CD4-positive, CD25-positive, alpha-beta regulatory T cell (primary cell): ENCODE measurements around the gene SMOC2. TPM values are rescaled to one million over a fixed set of nuclear protein-coding genes. Genes with fewer than 3 reads are reported as not detected.
A peak's percentile ranks its signal among the peaks of the same experiment; 100 is the strongest.

ENCODE experiments used
- ATAC-seq, 2 donors: fragments of 150-1000 bp; cut with Tn5 transposase; one replicate each; pipeline ENCODE4 v1.10.0; 2021; ENCODE audit warnings: low read depth in 2 of 2, moderate number of reproducible peaks in 2 of 2, moderate library complexity in 1 of 2
- DNase-seq, 3 donors: peaks; one replicate each; pipeline versions ENCODE4 v3.0.0 to v3.0.0-alpha.2; 2012 to 2022; ENCODE audit warnings: mixed read lengths in 1 of 3
- H3K27ac ChIP-seq: one replicate; pipeline ENCODE4 v1.7.0; 2013; ENCODE audit warnings: mild to moderate bottlenecking, low read length; ENCODE audit not compliant: insufficient read depth, poor library complexity, severe bottlenecking
- H3K27me3 ChIP-seq: one replicate; pipeline ENCODE4 v1.7.0; 2013; ENCODE audit warnings: low read length; ENCODE audit not compliant: control insufficient read depth, insufficient read depth
- H3K36me3 ChIP-seq: one replicate; pipeline ENCODE4 v1.7.0; 2013; ENCODE audit warnings: mild to moderate bottlenecking, low read length, moderate library complexity; ENCODE audit not compliant: control insufficient read depth, insufficient read depth
- H3K4me1 ChIP-seq: 2 replicates; pipeline ENCODE4 v1.7.0; 2013; ENCODE audit warnings: mild to moderate bottlenecking, low read length; ENCODE audit not compliant: insufficient read depth, control insufficient read depth, poor library complexity, severe bottlenecking
- H3K4me3 ChIP-seq: one replicate; pipeline ENCODE4 v1.7.0; 2013; ENCODE audit warnings: low read depth, mild to moderate bottlenecking, low read length, moderate library complexity
- H3K9me3 ChIP-seq, 2 experiments: 1 replicate in 1 of 2; 2 replicates in 1 of 2; pipeline ENCODE4 v1.7.0; 2013; ENCODE audit warnings: low read length in 2 of 2, mild to moderate bottlenecking in 1 of 2, moderate library complexity in 1 of 2; ENCODE audit not compliant: control insufficient read depth in 2 of 2
- H3K27ac Mint-ChIP-seq, 3 donors: one replicate each; pipeline ENCODE4 v1.8.0; 2020 to 2022; ENCODE audit warnings: mild to moderate bottlenecking in 3 of 3, mixed read lengths in 3 of 3, moderate library complexity in 2 of 3
- H3K27me3 Mint-ChIP-seq: one replicate; pipeline ENCODE4 v1.8.0; 2022; ENCODE audit warnings: mild to moderate bottlenecking, mixed read lengths
- H3K36me3 Mint-ChIP-seq: one replicate; pipeline ENCODE4 v1.8.0; 2020; ENCODE audit warnings: mixed read lengths
- H3K4me1 Mint-ChIP-seq, 4 donors: one replicate each; pipeline ENCODE4 v1.8.0; 2020 to 2022; ENCODE audit warnings: mixed read lengths in 4 of 4, mild to moderate bottlenecking in 1 of 4
- H3K4me3 Mint-ChIP-seq, 4 donors: one replicate each; pipeline ENCODE4 v1.8.0; 2020 to 2022; ENCODE audit warnings: mild to moderate bottlenecking in 4 of 4, mixed read lengths in 4 of 4, moderate library complexity in 3 of 4
- H3K9me3 Mint-ChIP-seq, 7 donors: one replicate each; pipeline ENCODE4 v1.8.0; 2020 to 2022; ENCODE audit warnings: mixed read lengths in 7 of 7, mild to moderate bottlenecking in 3 of 7, moderate library complexity in 2 of 7
- polyA plus RNA-seq, 4 donors: library from polyadenylated mRNA; unstranded; fragments of 300-500 nt; fragmentation: Illumina TruSeq; gene quantifications; one replicate each; pipeline ENCODE4 v1.2.3, GENCODE V29; 2021
- total RNA-seq: library from RNA; stranded (reverse); gene quantifications from one replicate; pipeline ENCODE4 v1.2.3, GENCODE V29; 2022

The SMOC2 gene
- total and polyA plus RNA-seq, 5 donors from 2014 or later, result not detected

DNA sequence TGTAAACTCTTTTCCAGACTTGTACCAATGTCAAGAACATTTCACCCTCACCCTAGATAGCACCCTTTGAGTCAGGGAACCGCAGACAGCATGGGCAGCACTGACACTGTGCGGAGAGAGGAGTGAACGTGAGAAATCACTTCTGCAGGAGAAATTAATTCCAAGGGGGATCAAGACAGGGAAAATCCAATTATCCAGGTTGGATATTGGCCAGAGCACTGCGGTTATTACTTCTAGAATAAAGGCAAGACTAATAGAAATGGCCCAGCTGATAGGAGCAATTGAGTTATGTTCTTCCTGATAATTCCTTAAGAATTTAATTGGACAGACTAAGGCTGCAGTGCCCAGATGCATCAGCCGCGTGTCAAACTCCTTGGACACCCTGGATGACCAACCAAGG, 179.6 kb downstream of the SMOC2 start:
- ATAC-seq (no peak), DNase-seq (no peak)
- H3K9me3 Mint-ChIP-seq, result peaks cover 0 to 6% (median 2%) of the 10 kb centered on the region in 7 donors
- peaks cover 0 to 19% (median 0%) of the 10 kb centered on the region in 4 donors for H3K4me1 Mint-ChIP-seq
- H3K27me3 ChIP-seq, result no peaks in the 10 kb centered on the region
- no peak overlapping the region for H3K4me3 ChIP-seq
- H3K4me1 ChIP-seq, result no peaks in the 10 kb centered on the region
- no peaks in the 10 kb centered on the region for H3K36me3 ChIP-seq
- H3K27ac ChIP-seq, result no peak overlapping the region
- H3K27ac Mint-ChIP-seq, result no peak overlapping the region
- H3K36me3 Mint-ChIP-seq, result no peaks in the 10 kb centered on the region
- H3K9me3 ChIP-seq, result peaks cover 0 to 3% of the 10 kb centered on the region in 2 experiments
- H3K4me3 Mint-ChIP-seq, result peak overlapping the region in 1 of 4 donors; percentile 21
- H3K27me3 Mint-ChIP-seq, result peaks cover 4% of the 10 kb centered on the region

GRCh38 chr6:168623736-168624135, 182.8 kb downstream of the SMOC2 start:
- Mint-ChIP-seq H3K36me3 (no peaks in the 10 kb centered on the region), H3K4me3 (no peak overlapping the region), H3K4me1 (peaks cover 0 to 15% (median 0%) of the 10 kb centered on the region in 4 donors), H3K9me3 (peaks cover 0 to 5% (median 2%) of the 10 kb centered on the region in 7 donors), H3K27me3 (peaks cover 4% of the 10 kb centered on the region), H3K27ac (no peak overlapping the region)
- Histone ChIP-seq H3K9me3 (peaks cover 0 to 3% of the 10 kb centered on the region in 2 experiments), H3K27me3 (no peaks in the 10 kb centered on the region), H3K4me3 (no peak overlapping the region), H3K36me3 (no peaks in the 10 kb centered on the region), H3K4me1 (no peaks in the 10 kb centered on the region), H3K27ac (no peak overlapping the region)
- no peak for ATAC-seq
- no peak for DNase-seq

DNA sequence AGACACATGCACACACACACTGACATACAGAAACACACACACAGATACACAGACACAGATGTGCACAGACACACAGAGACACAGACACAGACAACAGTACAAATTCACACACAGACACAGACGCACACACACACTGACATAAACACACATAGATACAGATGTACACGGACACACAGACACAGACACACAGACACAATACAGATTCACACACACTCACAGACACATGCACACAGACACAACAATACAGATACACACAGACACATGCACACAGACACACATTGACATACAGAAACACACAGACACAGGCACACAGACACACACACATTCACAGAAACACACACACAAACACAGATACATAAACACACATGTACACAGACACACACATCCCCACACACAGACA, 183.6 kb downstream of the SMOC2 start:
- DNase-seq (no peak), ATAC-seq (no peak)
- Histone ChIP-seq H3K4me1 (no peaks in the 10 kb centered on the region), H3K4me3 (no peak overlapping the region), H3K27ac (no peak overlapping the region), H3K36me3 (no peaks in the 10 kb centered on the region), H3K27me3 (no peaks in the 10 kb centered on the region), H3K9me3 (peaks cover 0 to 3% of the 10 kb centered on the region in 2 experiments)
- Mint-ChIP-seq H3K27me3 (peaks cover 4% of the 10 kb centered on the region), H3K9me3 (peaks cover 0 to 5% (median 2%) of the 10 kb centered on the region in 7 donors), H3K4me3 (no peak overlapping the region), H3K4me1 (peaks cover 0 to 10% (median 0%) of the 10 kb centered on the region in 4 donors), H3K27ac (no peak overlapping the region), H3K36me3 (no peaks in the 10 kb centered on the region)

DNA sequence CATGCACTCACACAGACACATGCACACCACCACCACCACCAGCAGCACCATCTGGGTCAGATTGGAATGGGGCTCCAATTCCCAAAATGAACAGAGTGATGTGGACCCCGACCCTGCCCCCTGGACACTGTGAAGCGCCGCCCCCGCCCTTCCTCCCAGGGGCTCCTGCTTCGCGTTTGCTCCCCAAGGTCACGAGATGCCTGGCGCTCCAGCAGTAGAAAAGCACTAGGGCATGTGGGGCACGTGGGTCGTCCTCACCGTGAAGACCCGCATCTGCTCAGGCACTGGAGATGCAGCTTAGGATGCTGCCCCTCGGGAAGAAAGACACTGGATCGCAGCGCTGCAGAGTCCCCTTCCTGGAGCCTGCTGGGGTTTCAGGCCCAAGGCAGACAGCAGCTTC, 184.0 kb downstream of the SMOC2 start:
- Mint-ChIP-seq H3K27ac (no peak overlapping the region), H3K9me3 (peaks cover 0 to 5% (median 2%) of the 10 kb centered on the region in 7 donors)
- no peak for ATAC-seq

GRCh38 chr6:168625602-168626001, 184.6 kb downstream of the SMOC2 start:
- no peak overlapping the region for H3K4me3 Mint-ChIP-seq
- DNase-seq, result no peak
- H3K9me3 Mint-ChIP-seq, result peaks cover 0 to 5% (median 0%) of the 10 kb centered on the region in 7 donors
- Histone ChIP-seq H3K9me3 (peaks cover 0 to 3% of the 10 kb centered on the region in 2 experiments), H3K4me3 (no peak overlapping the region), H3K36me3 (no peaks in the 10 kb centered on the region), H3K27ac (no peak overlapping the region), H3K4me1 (no peaks in the 10 kb centered on the region), H3K27me3 (no peaks in the 10 kb centered on the region)
- H3K4me1 Mint-ChIP-seq, result peaks cover 0 to 4% (median 0%) of the 10 kb centered on the region in 4 donors
- H3K27ac Mint-ChIP-seq, result no peak overlapping the region
- no peaks in the 10 kb centered on the region for H3K27me3 Mint-ChIP-seq
- H3K36me3 Mint-ChIP-seq, result no peaks in the 10 kb centered on the region
- no peak for ATAC-seq

More for the DNA sequence above, 184.0 kb downstream of the SMOC2 start:
- H3K27ac ChIP-seq, result no peak overlapping the region
- H3K27me3 ChIP-seq, result no peaks in the 10 kb centered on the region
- no peak overlapping the region for H3K4me3 ChIP-seq
- no peaks in the 10 kb centered on the region for H3K4me1 ChIP-seq
- peaks cover 2% of the 10 kb centered on the region for H3K27me3 Mint-ChIP-seq
- DNase-seq, result no peak
- H3K4me3 Mint-ChIP-seq, result no peak overlapping the region
- no peaks in the 10 kb centered on the region for H3K36me3 Mint-ChIP-seq
- H3K36me3 ChIP-seq, result no peaks in the 10 kb centered on the region
- peaks cover 0 to 3% of the 10 kb centered on the region in 2 experiments for H3K9me3 ChIP-seq
- peaks cover 0 to 6% (median 0%) of the 10 kb centered on the region in 4 donors for H3K4me1 Mint-ChIP-seq

DNA sequence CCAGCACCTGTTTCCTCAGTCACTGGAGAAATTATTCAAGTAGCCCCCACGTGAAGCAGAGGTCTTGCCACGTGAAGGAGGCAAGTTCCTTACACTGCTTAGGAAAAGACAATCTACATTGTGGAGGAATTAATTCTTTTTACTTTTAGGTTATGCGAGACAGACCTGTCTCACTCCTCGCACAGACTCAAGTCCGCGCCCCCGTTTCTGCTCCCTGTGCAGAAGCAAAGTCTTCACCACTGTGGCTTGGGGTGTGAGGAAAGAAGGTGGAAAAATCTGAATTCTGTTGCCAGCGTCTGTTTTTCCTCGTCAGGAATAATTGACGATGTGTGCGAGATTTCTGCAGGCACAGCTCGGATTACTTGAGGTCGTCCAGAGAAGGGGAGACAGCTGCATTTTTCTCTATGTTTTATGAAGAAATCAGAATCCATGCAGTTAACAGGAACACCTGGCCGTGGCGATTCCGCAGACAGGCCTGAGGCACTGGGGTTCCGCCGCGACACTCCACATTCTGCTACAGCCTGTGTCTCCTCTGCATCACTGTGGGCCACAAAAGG, 185.1 kb downstream of the SMOC2 start:
- H3K27me3 Mint-ChIP-seq, result no peaks in the 10 kb centered on the region
- H3K9me3 Mint-ChIP-seq, result peaks cover 0 to 5% (median 0%) of the 10 kb centered on the region in 7 donors
- no peak overlapping the region for H3K4me3 Mint-ChIP-seq
- H3K27ac Mint-ChIP-seq, result no peak overlapping the region
- no peak for ATAC-seq
- H3K27ac ChIP-seq, result no peak overlapping the region
- no peak overlapping the region for H3K4me3 ChIP-seq
- no peaks in the 10 kb centered on the region for H3K36me3 ChIP-seq
- no peak for DNase-seq
- H3K4me1 Mint-ChIP-seq, result peaks cover 0 to 4% (median 0%) of the 10 kb centered on the region in 4 donors
- no peaks in the 10 kb centered on the region for H3K36me3 Mint-ChIP-seq
- peaks cover 0 to 3% of the 10 kb centered on the region in 2 experiments for H3K9me3 ChIP-seq
- no peaks in the 10 kb centered on the region for H3K27me3 ChIP-seq
- no peaks in the 10 kb centered on the region for H3K4me1 ChIP-seq

DNA sequence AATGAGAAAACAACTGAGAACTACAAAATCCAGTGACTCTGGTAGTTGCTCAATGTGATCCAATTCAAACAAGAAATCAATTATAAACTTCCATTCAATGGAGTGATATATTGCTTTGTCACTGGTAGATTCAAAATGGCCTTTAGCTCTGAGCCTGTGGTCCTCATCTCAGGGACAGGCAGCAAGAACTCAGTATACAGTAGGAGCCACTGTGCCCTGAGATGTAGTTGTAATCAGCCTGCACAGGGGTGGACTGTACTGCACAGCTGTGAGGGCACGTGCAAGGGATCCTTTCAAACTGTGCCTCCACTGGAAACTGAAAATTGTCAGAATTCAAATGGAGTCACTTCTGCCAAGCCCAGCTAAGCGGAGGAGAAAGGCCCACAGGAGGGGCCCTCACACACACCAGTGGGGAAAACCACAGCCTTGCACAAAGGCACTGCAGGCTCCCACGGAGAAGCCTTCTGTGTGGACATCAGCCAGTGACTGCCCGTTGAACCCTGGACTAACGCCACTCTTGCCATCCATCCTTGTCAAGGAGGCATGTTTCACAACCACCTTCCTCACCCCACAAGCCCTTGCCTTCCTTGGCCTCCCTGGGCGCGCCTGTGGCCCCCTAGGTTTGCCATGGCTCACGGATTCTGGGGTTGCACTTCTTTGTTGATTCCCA, 186.7 kb downstream of the SMOC2 start:
- Mint-ChIP-seq H3K4me1 (peaks cover 0 to 4% (median 0%) of the 10 kb centered on the region in 4 donors), H3K36me3 (no peaks in the 10 kb centered on the region), H3K4me3 (no peak overlapping the region), H3K9me3 (peaks cover 0 to 8% (median 0%) of the 10 kb centered on the region in 7 donors), H3K27ac (no peak overlapping the region), H3K27me3 (no peaks in the 10 kb centered on the region)
- H3K9me3 ChIP-seq, result no peaks in the 10 kb centered on the region
- H3K36me3 ChIP-seq, result no peaks in the 10 kb centered on the region
- DNase-seq (no peak), ATAC-seq (no peak)
- no peaks in the 10 kb centered on the region for H3K4me1 ChIP-seq
- no peaks in the 10 kb centered on the region for H3K27me3 ChIP-seq
- H3K4me3 ChIP-seq, result no peak overlapping the region
- H3K27ac ChIP-seq, result no peak overlapping the region

DNA sequence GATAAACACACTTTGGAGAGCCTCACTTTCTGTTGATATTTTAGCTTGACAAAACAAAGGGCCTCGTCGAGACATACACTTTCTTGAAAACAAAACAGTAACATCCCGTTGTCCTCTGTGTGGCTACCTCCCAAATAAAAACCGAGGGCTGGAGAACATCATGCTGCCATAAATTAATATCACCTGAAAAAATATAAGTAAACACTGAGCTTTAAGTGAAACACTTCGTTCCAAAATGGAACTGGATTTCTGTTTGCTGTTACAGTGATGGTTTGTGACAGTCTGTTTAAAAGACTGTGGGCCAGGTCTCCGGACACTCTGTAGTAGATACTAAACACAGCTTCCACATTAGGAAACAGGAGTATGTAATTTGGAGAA, 187.2 kb downstream of the SMOC2 start:
- DNase-seq (no peak), ATAC-seq (no peak)
- Histone ChIP-seq H3K9me3 (no peaks in the 10 kb centered on the region), H3K36me3 (no peaks in the 10 kb centered on the region), H3K4me3 (no peak overlapping the region), H3K27me3 (no peaks in the 10 kb centered on the region), H3K27ac (no peak overlapping the region), H3K4me1 (no peaks in the 10 kb centered on the region)
- Mint-ChIP-seq H3K4me1 (peaks cover 0 to 4% (median 0%) of the 10 kb centered on the region in 4 donors), H3K27me3 (no peaks in the 10 kb centered on the region), H3K36me3 (no peaks in the 10 kb centered on the region), H3K4me3 (no peak overlapping the region), H3K27ac (no peak overlapping the region), H3K9me3 (peaks cover 0 to 8% (median 0%) of the 10 kb centered on the region in 7 donors)
